Upper lobe of left lung (tissue), 4 donors: Measurements from ENCODE around the gene ACER2.

Experiments used
- CTCF ChIP-seq, 6 experiments: fragments of 450-650 bp in 4 of 6; fragments of 200-600 bp in 2 of 6; sonication (generic) in 2 of 6; IDR thresholded peaks; one replicate each; pipeline ENCODE4 v1.5.1; 2016 to 2019; ENCODE audit warnings: antibody characterized with exemption in 6 of 6
- POLR2A ChIP-seq, 4 donors: fragments of 450-650 bp; IDR thresholded peaks; one replicate each; pipeline ENCODE4 v1.5.1; 2016 to 2017; ENCODE audit warnings: antibody characterized with exemption in 4 of 4, mild to moderate bottlenecking in 2 of 4
- POLR2AphosphoS5 ChIP-seq, 2 donors: sonication (generic); formaldehyde crosslinking; IDR thresholded peaks; one replicate each; pipeline ENCODE4 v1.5.1; 2017; ENCODE audit warnings: antibody characterized with exemption in 2 of 2

- TF ChIP-seq POLR2A (IDR thresholded peaks at IDR 0.05) (no peak), POLR2AphosphoS5 (IDR thresholded peaks at IDR 0.05) (no peak), CTCF (IDR thresholded peaks at IDR 0.05) (no peak)
Observed at GRCh38 chr9:19379283-19379682, 29.5 kb upstream of the ACER2 start.
